Fibroblast of skin of back (primary cell): ENCODE results near the gene SLC5A2.
"Not testable (repeated sequence)": the region's sequence is repeated elsewhere in the genome, so short reads cannot be mapped to it uniquely, and the experiment has no call there.

ENCODE experiments used
- DNase-seq: peaks from one replicate; pipeline ENCODE4 v3.0.0-alpha.2; 2013

The SLC5A2 gene

DNA sequence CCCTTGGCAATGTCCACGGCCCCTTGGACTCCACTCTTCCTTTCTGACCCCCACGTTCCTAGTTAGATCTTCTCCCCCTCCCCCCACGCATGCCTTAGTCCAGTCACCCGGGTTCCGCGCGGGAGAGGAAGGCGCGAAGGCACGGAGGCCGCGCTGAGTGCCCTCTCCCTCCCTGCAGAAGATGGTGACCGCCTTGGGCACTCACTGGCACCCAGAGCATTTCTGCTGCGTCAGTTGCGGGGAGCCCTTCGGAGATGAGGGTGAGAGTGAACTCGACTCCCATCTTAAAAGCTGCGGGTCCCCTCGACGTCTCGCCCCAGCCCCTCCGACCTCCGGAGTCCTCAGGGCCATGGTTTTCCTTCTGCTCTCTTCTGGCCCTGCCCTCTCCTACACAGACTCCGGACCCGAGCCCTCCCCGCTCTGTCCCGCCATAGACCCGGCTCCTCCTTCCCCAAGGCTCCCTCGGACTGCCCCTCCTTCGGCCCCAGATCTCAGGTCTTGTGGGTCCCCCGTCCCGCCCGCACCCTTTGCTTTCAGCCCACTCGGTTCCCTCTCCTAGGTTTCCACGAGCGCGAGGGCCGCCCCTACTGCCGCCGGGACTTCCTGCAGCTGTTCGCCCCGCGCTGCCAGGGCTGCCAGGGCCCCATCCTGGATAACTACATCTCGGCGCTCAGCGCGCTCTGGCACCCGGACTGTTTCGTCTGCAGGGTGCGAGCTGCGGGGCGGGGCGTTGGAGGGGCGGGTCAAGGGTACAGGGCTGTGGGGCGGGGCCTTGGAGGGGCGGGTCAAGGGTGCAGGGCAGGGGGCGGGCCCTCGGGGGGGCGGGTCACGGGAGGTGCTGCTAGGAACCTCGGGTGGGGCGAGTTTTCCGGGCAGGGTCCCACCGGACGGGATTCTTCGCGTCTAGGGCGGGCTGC is 6.4 kb upstream of the SLC5A2 start:
- DNase-seq: no peak

DNA sequence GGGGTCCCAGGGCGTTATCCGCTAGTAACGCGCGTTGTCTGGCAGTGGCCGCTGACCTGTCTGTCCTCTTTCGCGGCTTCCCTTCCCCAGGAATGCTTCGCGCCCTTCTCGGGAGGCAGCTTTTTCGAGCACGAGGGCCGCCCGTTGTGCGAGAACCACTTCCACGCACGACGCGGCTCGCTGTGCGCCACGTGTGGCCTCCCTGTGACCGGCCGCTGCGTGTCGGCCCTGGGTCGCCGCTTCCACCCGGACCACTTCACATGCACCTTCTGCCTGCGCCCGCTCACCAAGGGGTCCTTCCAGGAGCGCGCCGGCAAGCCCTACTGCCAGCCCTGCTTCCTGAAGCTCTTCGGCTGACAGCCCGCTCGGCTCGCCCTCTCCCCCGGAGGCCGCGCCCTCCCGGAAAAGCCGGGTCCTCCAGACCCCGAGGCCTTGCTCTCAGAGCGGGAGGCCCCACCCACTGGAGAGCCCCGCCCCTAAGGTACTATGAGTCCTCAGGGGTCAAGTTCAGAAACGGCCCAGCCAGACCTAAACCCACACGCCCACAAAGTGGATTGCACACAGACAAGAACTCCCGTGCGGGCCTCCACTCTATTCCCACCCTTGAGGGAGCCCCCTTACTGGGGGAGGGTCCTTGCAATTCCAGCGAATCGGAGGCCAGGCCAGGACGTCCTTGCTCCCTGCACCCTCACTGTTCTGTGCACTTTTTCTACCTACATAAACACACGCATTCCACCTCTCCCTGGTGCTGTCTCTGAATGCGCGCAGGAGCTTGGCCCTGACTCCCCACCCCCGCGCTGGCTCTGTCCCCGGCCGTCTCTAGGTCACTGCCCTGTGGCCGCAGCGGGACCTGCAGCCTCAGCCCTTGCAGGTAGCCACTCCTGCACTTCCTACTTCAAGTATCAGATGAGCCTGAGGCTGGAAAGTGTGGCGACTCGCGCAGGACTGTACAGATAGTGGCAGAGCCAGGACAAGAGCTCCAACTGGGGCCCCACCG is 5.4 kb upstream of the SLC5A2 start:
- no peak for DNase-seq

DNA sequence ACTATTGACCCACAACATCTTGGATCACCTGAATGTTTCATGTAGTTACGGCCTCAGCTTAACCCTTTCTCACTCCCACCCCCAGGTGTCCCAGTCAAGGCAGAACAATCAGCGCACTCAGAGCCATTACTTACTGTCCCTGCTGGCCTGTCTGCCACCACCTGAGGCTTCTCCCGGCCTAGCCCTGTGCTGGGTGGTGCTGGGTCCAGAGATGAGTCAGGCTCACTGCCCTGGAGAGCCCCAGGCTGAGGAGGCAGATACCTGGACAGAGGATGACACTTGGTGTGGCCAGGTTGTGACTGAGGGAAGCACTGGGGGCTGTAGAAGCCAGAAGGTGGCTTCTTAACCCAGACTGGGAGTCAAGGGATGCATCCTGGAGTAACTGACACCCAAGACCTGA is 4.0 kb upstream of the SLC5A2 start:
- no peak for DNase-seq

DNA sequence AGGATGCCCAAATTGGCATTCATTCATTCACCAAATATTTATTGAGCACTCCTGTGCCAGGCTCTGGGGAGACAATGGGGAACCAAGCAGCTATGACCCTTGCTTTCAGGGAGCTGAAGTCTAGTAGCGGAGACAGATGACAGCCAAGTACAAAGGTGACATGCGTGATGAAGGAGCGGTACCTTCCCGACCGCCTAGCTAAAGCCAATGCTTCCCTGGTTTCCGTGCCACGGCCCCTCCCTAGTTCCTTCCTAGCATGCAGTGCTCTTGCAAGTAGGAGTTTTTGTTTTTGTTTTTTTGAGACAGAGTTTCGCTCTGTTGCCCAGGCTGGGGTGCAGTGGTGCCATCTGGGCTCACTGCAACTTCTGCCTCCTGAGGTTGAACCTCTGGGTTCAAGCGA is 3.2 kb upstream of the SLC5A2 start:
- no peak for DNase-seq

DNA sequence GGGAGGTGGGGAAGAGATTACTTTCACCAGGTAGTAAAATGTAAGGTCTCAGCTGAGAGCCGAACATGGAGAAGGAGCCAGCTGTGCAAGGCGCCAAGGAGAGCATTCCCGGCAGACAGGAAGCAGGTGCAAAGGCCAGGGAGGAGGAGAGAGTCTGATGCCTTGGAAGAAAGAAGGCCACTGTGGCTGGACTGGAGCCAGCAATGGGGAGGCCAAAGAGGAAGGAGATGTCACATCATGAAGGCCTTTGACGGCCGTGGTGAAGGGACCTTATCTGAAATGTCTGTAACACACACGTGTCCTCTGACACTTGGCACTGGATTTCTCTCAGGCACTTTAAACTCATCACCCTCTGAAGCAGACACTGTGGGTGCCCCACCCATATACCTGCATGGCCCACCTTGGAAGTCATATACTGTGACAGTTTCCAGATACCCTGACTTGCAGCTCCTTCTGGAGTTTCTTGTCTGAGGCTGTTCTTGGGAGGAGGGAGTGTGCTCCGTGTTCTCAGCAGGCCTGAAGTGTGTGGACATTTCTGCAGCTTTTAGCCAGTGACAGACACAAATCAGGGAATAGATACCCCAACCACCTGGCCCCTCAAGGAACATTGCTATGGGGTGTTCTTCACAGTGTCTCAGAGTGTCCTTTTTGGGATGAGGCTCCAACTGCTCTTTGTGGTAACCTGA is 1.9 kb upstream of the SLC5A2 start:
- peak; percentile 34 for DNase-seq

DNA sequence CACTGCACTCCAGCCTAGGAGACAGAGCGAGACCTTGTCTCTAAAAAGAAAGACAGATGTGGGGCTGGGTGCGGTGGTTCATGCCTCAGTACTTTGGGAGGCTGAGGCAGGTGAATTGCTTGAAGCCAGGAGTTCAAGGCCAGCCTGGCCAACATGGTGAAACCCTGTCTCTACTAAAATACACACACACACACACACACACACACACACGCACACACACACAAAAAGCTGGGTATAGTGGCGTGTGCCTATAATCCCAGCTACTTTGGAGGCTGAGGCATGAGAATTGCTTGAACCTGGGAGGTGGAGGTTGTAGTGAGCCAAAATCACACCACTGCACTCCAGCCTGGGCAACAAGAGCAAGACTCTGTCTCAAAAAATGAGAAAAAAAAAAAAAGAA is 1.1 kb downstream of the SLC5A2 start:
- not testable (repeated sequence) for DNase-seq

DNA sequence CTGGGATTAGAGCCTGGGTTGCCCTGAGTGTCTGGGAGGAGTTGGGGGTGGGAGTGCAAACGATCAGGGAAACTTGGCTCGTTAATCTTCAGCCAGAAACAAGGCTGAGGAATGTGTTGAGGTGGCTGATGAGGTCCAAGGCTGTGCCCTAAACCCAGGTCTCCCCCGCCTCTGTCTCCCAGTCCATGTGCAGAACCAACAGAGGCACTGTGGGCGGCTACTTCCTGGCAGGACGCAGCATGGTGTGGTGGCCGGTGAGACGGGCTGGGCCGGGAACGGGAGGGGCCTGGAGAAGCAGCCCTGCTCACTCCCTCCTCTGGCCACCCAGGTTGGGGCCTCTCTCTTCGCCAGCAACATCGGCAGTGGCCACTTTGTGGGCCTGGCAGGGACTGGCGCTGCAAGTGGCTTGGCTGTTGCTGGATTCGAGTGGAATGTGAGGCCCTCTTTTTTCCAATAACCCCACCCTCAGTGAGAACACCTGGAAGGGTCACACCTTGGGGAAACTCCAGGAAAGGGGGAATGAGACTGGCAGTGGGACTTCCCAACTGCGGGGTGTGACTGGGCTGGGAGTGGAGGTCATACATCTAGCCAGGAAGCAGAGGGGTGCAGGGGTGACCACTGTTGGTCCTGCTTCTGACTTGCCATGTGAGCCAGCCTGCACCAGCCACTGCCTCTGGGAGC is 1.7 kb downstream of the SLC5A2 start:
- DNase-seq: no peak

DNA sequence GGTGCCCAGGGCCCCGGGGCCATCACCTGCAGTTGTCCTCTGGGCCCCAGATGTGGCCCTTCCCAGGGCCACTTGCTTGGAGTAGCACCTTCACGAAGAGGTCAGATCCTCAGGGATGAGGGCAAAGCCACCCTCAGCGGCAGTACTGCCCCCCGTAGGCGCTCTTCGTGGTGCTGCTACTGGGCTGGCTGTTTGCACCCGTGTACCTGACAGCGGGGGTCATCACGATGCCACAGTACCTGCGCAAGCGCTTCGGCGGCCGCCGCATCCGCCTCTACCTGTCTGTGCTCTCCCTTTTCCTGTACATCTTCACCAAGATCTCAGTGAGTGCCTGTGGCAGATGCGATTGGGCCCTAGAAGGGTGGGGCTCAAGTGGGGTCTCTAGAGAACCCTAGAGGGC is 2.6 kb downstream of the SLC5A2 start:
- DNase-seq: no peak

DNA sequence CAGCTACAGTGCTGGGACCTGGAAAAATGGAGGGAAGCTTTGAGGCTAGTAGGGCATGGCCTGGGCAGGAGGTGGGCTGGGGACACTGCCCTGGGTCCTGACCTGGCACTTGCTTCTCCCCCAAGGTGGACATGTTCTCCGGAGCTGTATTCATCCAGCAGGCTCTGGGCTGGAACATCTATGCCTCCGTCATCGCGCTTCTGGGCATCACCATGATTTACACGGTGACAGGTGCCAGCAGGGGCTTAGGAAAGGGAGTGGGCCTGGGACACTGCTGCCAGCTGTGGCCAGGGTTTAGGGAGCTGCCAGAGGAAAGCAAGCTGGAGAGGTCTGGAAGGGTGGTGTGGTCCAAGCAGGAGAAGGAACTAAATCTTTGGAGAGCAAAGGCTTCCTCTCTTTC is 3.1 kb downstream of the SLC5A2 start:
- no peak for DNase-seq

DNA sequence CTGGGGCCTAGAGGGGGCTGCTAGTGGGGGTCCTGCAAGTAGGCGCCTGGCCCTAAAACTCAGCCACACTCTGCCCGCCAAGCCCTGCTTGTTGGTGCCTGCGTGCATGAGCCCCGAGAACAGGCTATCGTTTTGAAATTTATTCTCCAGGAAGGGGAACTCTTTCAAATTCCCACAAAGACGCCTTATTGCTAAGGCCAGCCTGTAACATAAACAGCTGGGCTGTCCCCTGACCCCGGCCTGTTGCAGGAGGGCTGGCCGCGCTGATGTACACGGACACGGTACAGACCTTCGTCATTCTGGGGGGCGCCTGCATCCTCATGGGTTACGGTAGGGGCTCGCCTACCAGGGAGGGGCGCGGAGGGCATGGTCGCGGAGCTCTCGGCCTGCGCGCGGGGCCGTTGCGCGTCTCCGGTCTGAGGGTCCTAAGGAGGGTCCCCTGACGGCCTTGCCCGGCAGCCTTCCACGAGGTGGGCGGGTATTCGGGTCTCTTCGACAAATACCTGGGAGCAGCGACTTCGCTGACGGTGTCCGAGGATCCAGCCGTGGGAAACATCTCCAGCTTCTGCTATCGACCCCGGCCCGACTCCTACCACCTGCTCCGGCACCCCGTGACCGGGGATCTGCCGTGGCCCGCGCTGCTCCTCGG is 4.3 kb downstream of the SLC5A2 start:
- DNase-seq: no peak

DNA sequence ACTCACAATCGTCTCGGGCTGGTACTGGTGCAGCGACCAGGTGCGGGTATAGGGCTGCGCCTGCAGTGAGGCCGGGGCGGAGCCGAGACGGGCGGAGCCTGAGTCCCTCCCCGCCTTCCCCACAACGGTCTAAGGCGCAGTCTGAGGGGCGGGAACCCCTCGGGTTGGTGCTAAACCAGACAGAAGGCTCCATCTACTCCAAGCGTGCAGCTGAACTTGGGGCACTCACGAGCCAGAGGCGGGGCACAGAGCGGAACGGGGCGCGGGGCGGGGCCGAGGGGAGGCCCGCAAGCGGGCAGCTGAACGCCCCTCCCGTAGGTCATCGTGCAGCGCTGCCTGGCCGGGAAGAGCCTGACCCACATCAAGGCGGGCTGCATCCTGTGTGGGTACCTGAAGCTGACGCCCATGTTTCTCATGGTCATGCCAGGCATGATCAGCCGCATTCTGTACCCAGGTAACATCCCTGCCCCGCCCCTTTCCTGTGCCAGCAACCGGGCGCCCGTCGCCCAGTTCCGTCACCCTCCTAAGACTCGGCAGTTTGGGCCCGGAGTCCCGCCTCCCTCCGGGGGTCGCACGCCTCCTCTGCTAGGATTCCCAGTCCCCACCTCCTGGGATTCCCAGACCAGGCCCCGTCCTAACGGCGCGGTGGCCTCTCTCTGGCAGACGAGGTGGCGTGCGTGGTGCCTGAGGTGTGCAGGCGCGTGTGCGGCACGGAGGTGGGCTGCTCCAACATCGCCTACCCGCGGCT is 5.0 kb downstream of the SLC5A2 start:
- peak; percentile 26 for DNase-seq

DNA sequence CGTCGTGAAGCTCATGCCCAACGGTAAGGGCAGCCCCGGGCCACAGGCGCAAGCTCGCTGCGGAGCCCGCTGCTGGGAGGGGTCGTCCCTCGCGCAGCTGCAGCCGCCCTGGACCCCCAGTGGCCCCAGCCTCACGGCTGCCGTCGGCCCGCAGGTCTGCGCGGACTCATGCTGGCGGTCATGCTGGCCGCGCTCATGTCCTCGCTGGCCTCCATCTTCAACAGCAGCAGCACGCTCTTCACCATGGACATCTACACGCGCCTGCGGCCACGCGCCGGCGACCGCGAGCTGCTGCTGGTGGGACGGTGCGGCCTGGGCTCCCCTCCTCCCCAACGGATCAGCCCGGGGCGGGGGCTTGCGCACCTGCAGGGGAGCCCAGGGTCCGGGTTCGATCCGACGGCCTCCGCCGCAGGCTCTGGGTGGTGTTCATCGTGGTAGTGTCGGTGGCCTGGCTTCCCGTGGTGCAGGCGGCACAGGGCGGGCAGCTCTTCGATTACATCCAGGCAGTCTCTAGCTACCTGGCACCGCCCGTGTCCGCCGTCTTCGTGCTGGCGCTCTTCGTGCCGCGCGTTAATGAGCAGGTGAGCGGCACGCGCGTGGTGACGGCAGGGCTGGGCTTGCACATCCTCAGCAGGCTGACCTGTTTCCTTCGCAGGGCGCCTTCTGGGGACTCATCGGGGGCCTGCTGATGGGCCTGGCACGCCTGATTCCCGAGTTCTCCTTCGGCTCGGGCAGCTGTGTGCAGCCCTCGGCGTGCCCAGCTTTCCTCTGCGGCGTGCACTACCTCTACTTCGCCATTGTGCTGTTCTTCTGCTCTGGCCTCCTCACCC is 5.8 kb downstream of the SLC5A2 start:
- no peak for DNase-seq

DNA sequence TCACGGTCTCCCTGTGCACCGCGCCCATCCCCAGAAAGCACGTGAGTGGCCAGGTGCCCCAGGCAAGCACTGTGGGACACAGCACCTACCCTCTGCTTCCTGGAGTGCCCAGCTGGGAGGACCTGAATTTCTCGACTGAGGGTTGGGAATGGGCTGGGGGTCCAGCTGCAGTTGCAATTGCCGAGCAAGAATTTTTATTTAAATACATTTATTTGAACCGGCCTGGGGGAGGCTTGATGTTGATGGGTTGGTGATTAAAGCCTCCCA is 6.3 kb downstream of the SLC5A2 start:
- no peak for DNase-seq

DNA sequence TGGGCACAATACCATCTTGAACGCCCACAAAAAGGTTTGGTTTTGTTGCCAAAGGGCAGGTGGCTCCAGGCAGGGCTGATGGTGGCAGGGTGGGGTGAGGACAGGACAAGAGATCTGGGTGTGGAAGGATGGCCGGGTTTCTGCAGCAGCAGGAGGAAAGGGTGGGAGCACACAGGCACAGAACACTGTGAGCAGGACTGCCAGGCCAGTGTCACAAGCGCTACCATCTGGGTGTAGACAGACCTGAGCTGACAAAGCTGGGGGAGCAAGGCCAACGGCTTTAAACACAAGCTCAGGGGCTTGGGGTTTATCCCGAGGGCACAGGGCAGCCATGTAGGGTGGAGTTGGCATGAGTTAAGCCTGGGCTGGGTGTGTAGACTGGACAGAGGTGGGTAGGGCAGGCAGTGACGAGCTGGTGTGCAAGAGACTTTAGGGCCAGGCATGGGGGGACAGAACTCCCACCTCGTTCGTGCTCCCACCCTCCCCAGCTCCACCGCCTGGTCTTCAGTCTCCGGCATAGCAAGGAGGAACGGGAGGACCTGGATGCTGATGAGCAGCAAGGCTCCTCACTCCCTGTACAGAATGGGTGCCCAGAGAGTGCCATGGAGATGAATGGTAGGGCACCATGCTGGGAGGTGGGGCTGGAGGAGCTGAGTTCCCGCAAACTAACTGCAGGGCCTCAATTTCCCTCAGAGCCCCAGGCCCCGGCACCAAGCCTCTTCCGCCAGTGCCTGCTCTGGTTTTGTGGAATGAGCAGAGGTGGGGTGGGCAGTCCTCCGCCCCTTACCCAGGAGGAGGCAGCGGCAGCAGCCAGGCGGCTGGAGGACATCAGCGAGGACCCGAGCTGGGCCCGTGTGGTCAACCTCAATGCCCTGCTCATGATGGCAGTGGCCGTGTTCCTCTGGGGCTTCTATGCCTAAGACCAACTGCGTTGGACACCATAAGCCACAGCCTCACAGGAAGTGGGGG is 7.0 kb downstream of the SLC5A2 start:
- DNase-seq: no peak

DNA sequence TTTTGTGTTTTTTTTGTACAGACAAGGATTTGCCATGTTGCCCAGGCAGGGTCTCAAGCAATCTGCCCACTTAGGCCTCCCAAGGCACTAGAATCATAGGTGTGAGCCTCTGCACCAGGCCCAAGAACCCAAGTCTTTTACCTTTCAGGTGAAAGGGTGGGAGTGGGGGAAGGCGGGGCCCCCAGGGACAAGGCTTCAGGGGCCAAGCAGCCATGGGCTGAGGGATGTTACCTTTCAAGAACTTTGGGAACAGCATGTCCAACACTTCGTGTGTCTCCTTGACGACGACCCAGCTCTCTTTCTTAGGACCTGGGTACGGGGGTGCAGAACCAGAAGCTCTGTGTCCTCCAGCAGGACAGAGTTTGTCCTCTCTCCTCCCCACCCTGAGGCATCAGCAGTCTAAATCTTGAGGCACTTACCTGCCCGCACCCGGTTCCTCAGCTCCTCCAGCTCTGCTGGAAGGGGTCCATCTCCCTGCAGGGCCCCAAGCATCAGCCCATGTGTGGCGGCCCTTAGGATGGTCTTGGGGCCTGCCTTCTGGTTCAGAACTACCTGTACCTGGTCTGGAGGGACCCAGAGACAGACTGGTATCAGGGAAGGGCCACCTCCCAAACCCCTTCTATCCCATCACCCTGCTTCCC is 9.0 kb downstream of the SLC5A2 start:
- DNase-seq: no peak

DNA sequence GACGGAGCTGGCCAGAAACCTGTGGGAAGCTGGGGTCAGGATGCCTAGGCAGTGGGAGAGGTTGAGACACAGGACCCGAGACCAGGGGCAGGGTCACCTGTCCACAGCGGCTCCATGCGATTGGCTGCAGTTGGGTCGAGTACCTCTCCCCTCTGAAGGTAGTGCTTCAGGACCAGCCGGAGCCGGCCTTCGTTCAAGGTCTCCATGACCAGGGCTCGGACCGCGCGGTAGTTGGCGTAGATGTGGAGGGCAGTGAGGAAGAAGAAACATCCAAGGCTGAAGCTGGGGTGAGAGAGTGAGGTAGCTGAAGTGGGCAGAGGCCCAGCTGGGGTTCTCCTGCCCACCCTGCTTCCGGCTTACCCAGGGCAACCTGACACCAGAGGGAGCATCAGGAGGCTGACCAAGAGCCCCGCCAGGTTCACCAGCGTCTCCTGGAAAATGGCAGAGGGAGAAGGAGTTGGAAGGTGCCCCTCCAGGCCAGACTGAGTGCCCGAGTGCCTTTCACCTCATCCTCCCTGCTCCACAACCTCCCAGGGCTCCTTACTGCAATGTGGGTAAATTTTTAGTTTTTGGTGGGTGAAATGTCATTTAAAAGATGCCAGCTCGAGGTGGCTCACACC is 10.7 kb downstream of the SLC5A2 start:
- no peak for DNase-seq

DNA sequence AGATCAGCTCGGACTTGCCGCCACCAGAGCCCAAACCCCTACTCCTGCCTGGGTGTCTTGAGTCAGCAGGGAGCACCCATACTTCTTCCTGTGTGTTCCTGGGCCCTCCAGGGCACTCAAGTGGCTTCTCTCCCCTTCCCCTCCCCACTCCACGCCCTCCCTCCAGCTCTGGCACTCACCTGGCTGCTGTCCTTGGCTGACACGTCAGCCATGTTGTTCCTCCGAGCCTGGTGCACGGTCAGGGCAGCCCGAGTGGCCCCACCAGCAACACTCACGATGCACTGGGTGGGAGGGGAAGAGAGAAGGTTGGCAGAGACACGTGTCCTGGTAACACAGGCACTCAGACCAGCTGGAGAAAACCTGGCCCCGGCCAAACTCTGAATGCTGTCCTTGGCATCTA is 13.7 kb downstream of the SLC5A2 start:
- DNase-seq: no peak

DNA sequence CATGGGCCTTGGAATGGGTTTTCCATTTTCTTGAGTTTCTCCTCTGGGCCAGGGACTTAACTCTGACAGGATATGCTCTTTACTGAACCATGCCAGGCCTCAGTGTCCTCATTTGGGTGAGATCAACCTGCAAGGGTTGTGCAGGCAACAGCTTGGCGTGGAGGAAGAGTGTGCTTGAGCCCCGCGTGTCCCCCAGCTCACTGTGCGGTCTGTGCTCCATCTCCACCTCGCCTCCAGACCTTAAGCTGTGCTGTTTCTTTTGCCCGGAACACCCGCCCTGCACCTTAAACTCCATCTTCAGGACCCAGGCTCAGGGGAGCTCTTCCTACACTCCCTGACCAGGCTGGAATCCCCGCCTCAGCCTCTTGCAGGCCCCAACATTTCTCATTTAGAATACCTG is 15.6 kb downstream of the SLC5A2 start:
- no peak for DNase-seq
